HEK293 (cell line): ENCODE results near the gene FASTK.

Experiments used
- HOXC10 ChIP-seq: sonication (generic); formaldehyde crosslinking; IDR thresholded peaks from 2 replicates; pipeline ENCODE4 v1.8.1; 2023; ENCODE audit warnings: mild to moderate bottlenecking, missing genetic modification reagents
- KLF1 ChIP-seq: fragments of 450-650 bp; formaldehyde crosslinking; IDR thresholded peaks from 2 replicates; pipeline ENCODE4 v1.5.1; 2016; ENCODE audit warnings: missing biosample characterization, missing genetic modification characterization
- KLF9 ChIP-seq: fragments of 450-650 bp; formaldehyde crosslinking; IDR thresholded peaks from 2 replicates; pipeline ENCODE4 v1.5.1; 2016; ENCODE audit warnings: missing biosample characterization, missing genetic modification characterization, low read depth
- MZF1 ChIP-seq: fragments of 450-650 bp; formaldehyde crosslinking; IDR thresholded peaks from 2 replicates; pipeline ENCODE4 v1.5.1; 2017; ENCODE audit warnings: missing biosample characterization, missing genetic modification characterization, borderline replicate concordance
- OVOL3 ChIP-seq: fragments of 450-650 bp; formaldehyde crosslinking; IDR thresholded peaks from 2 replicates; pipeline ENCODE4 v1.5.1; 2016; ENCODE audit warnings: missing biosample characterization, missing genetic modification characterization
- SCRT1 ChIP-seq: fragments of 450-650 bp; formaldehyde crosslinking; IDR thresholded peaks from 2 replicates; pipeline ENCODE4 v1.5.1; 2016; ENCODE audit warnings: missing biosample characterization, missing genetic modification characterization, borderline replicate concordance
- SP2 ChIP-seq: fragments of 450-650 bp; formaldehyde crosslinking; IDR thresholded peaks from 2 replicates; pipeline ENCODE4 v1.5.1; 2016; ENCODE audit warnings: missing biosample characterization, missing genetic modification characterization
- SP7 ChIP-seq: fragments of 450-650 bp; formaldehyde crosslinking; IDR thresholded peaks from 2 replicates; pipeline ENCODE4 v1.5.1; 2016; ENCODE audit warnings: missing biosample characterization, missing genetic modification characterization
- WT1 ChIP-seq: fragments of 450-650 bp; formaldehyde crosslinking; IDR thresholded peaks from 2 replicates; pipeline ENCODE4 v1.5.1; 2016; ENCODE audit warnings: missing biosample characterization, missing genetic modification characterization
- ZBTB21 ChIP-seq: fragments of 450-650 bp; formaldehyde crosslinking; IDR thresholded peaks from 2 replicates; pipeline ENCODE4 v1.5.1; 2017; ENCODE audit warnings: missing biosample characterization, missing genetic modification characterization
- ZBTB48 ChIP-seq: fragments of 450-650 bp; formaldehyde crosslinking; IDR thresholded peaks from 2 replicates; pipeline ENCODE4 v1.5.1; 2016; ENCODE audit warnings: missing biosample characterization, missing genetic modification characterization
- ZBTB8A ChIP-seq: fragments of 450-650 bp; formaldehyde crosslinking; IDR thresholded peaks from 2 replicates; pipeline ENCODE4 v1.5.1; 2016; ENCODE audit warnings: missing biosample characterization, missing genetic modification characterization
- ZFHX2 ChIP-seq: fragments of 450-650 bp; formaldehyde crosslinking; conservative IDR thresholded peaks from 2 replicates; pipeline ENCODE4 v1.5.1; 2016; ENCODE audit warnings: missing biosample characterization, missing genetic modification characterization
- ZNF112 ChIP-seq: fragments of 450-650 bp; formaldehyde crosslinking; IDR thresholded peaks from 2 replicates; pipeline ENCODE4 v1.5.0; 2017; ENCODE audit warnings: missing biosample characterization, missing genetic modification characterization
- ZNF132 ChIP-seq: fragments of 450-650 bp; formaldehyde crosslinking; IDR thresholded peaks from 2 replicates; pipeline ENCODE4 v1.5.1; 2017; ENCODE audit warnings: missing biosample characterization, missing genetic modification characterization, borderline replicate concordance
- ZNF140 ChIP-seq: fragments of 450-650 bp; formaldehyde crosslinking; IDR thresholded peaks from 2 replicates; pipeline ENCODE4 v1.5.1; 2016; ENCODE audit warnings: missing biosample characterization, missing genetic modification characterization
- ZNF146 ChIP-seq: fragments of 450-650 bp; formaldehyde crosslinking; IDR thresholded peaks from 2 replicates; pipeline ENCODE4 v1.5.1; 2016; ENCODE audit warnings: missing biosample characterization, missing genetic modification characterization
- ZNF155 ChIP-seq: fragments of 450-650 bp; formaldehyde crosslinking; IDR thresholded peaks from 2 replicates; pipeline ENCODE4 v1.5.1; 2016; ENCODE audit warnings: missing biosample characterization, missing genetic modification characterization
- ZNF211 ChIP-seq: fragments of 450-650 bp; formaldehyde crosslinking; IDR thresholded peaks from 2 replicates; pipeline ENCODE4 v1.5.1; 2016; ENCODE audit warnings: low read depth, missing biosample characterization, missing genetic modification characterization
- ZNF214 ChIP-seq: fragments of 450-650 bp; formaldehyde crosslinking; IDR thresholded peaks from 2 replicates; pipeline ENCODE4 v1.5.1; 2017; ENCODE audit warnings: missing biosample characterization, mild to moderate bottlenecking, missing genetic modification characterization, borderline replicate concordance
- ZNF23 ChIP-seq: fragments of 450-650 bp; formaldehyde crosslinking; IDR thresholded peaks from 2 replicates; pipeline ENCODE4 v1.5.1; 2016; ENCODE audit warnings: missing biosample characterization, missing genetic modification characterization, borderline replicate concordance
- ZNF274 ChIP-seq, 2 experiments: fragments of 200-500 bp in 1 of 2; fragments of 450-650 bp in 1 of 2; sonication (Bioruptor generic) in 1 of 2; formaldehyde crosslinking in 1 of 2; IDR thresholded peaks; 2 replicates each; pipeline versions ENCODE4 v1.5.1 to v1.6.1; 2014 to 2016; ENCODE audit warnings: borderline replicate concordance in 1 of 2, inconsistent platforms in 1 of 2, low read length in 1 of 2, missing biosample characterization in 1 of 2, missing genetic modification characterization in 1 of 2
- ZNF280D ChIP-seq: fragments of 450-650 bp; formaldehyde crosslinking; IDR thresholded peaks from 2 replicates; pipeline ENCODE4 v1.5.1; 2016; ENCODE audit warnings: missing biosample characterization, missing genetic modification characterization
- ZNF324 ChIP-seq: fragments of 450-650 bp; formaldehyde crosslinking; IDR thresholded peaks from 2 replicates; pipeline ENCODE4 v1.5.1; 2016; ENCODE audit warnings: missing biosample characterization, missing genetic modification characterization
- ZNF473 ChIP-seq: fragments of 450-650 bp; formaldehyde crosslinking; IDR thresholded peaks from 2 replicates; pipeline ENCODE4 v1.5.1; 2017; ENCODE audit warnings: missing biosample characterization, missing genetic modification characterization
- ZNF529 ChIP-seq: fragments of 450-650 bp; formaldehyde crosslinking; IDR thresholded peaks from 2 replicates; pipeline ENCODE4 v1.5.1; 2017; ENCODE audit warnings: missing genetic modification characterization, missing biosample characterization; ENCODE audit not compliant: insufficient replicate concordance
- ZNF596 ChIP-seq: fragments of 450-650 bp; IDR thresholded peaks from 2 replicates; pipeline ENCODE4 v1.5.0; 2018; ENCODE audit warnings: missing biosample characterization, mild to moderate bottlenecking, missing genetic modification characterization, moderate library complexity
- ZNF621 ChIP-seq: fragments of 450-650 bp; formaldehyde crosslinking; IDR thresholded peaks from 2 replicates; pipeline ENCODE4 v1.5.1; 2017; ENCODE audit warnings: missing biosample characterization, missing genetic modification characterization
- ZNF654 ChIP-seq: fragments of 450-650 bp; formaldehyde crosslinking; IDR thresholded peaks from 2 replicates; pipeline ENCODE4 v1.5.1; 2016; ENCODE audit warnings: low read depth, missing biosample characterization, missing genetic modification characterization
- ZNF660 ChIP-seq: fragments of 450-650 bp; IDR thresholded peaks from 2 replicates; pipeline ENCODE4 v1.5.1; 2018; ENCODE audit warnings: missing biosample characterization, mild to moderate bottlenecking, missing genetic modification characterization
- ZNF677 ChIP-seq: fragments of 450-650 bp; IDR thresholded peaks from 2 replicates; pipeline ENCODE4 v1.5.0; 2018; ENCODE audit warnings: missing biosample characterization, mild to moderate bottlenecking, missing genetic modification characterization, moderate library complexity
- ZNF776 ChIP-seq: fragments of 450-650 bp; formaldehyde crosslinking; IDR thresholded peaks from 2 replicates; pipeline ENCODE4 v1.5.0; 2017; ENCODE audit warnings: missing biosample characterization, missing genetic modification characterization, borderline replicate concordance
- ZSCAN4 ChIP-seq: fragments of 450-650 bp; formaldehyde crosslinking; IDR thresholded peaks from 2 replicates; pipeline ENCODE4 v1.5.1; 2017; ENCODE audit warnings: missing biosample characterization, missing genetic modification characterization
- TF ChIP-seq, protein P1 (sequence below): fragments of 450-650 bp; formaldehyde crosslinking; IDR thresholded peaks from 2 replicates; pipeline ENCODE4 v1.5.1; 2016; ENCODE audit warnings: missing biosample characterization, missing genetic modification characterization

The FASTK gene

GRCh38 chr7:151123822-151124464 is 43.3 kb upstream of the FASTK start (continued):
- no peak for TF ChIP-seq ZNF155 (tag by site-specific recombination)
- no peak for TF ChIP-seq KLF9
- TF ChIP-seq ZNF473 (tag by site-specific recombination): no peak
- no peak for TF ChIP-seq ZNF274 (IDR thresholded peaks at IDR 0.05; ENCODE audit: low read length)
- no peak for TF ChIP-seq ZNF274 (tag by site-specific recombination; IDR thresholded peaks at IDR 0.05; ENCODE audit: borderline replicate concordance)
- no peak for TF ChIP-seq ZBTB8A (tag by site-specific recombination)
- no peak; the same call in 1 of the 2 replicates for TF ChIP-seq WT1 (tag by site-specific recombination)
- no peak for TF ChIP-seq ZNF596
- TF ChIP-seq ZNF23 (tag by site-specific recombination): no peak
- no peak for TF ChIP-seq ZNF677 (tag by site-specific recombination)
- TF ChIP-seq OVOL3 (tag by site-specific recombination): no peak
- TF ChIP-seq ZNF776 (tag by site-specific recombination): no peak
- TF ChIP-seq HOXC10 (CRISPR knock-in tag): no peak
- TF ChIP-seq ZNF621 (tag by site-specific recombination): no peak
- no peak for TF ChIP-seq ZNF146
- no peak for TF ChIP-seq ZNF280D (tag by site-specific recombination)
- no peak for TF ChIP-seq ZNF132 (tag by site-specific recombination)
- TF ChIP-seq ZSCAN4 (tag by site-specific recombination): no peak
- no peak for TF ChIP-seq ZNF112
- TF ChIP-seq ZNF324 (tag by site-specific recombination): 0 out of 2 replicates have a peak, but pooled peaks have one; percentile 32
- no peak for TF ChIP-seq SCRT1 (tag by site-specific recombination)
- TF ChIP-seq ZNF529 (tag by site-specific recombination): no peak
- 0 out of 2 replicates have a peak, but pooled peaks have one; percentile 39 for TF ChIP-seq ZBTB48 (tag by site-specific recombination)
- no peak for TF ChIP-seq ZBTB21 (tag by site-specific recombination)
- peak; percentile 55; the same call in 1 of the 2 replicates for TF ChIP-seq KLF1 (tag by site-specific recombination)
- TF ChIP-seq ZNF140 (tag by site-specific recombination): no peak
- TF ChIP-seq SP7 (tag by site-specific recombination): 0 out of 2 replicates have a peak, but pooled peaks have one; percentile 24
- no peak for TF ChIP-seq MZF1 (tag by site-specific recombination)
- no peak for TF ChIP-seq ZNF211 (tag by site-specific recombination)
- peak; percentile 84 for TF ChIP-seq ZNF660 (tag by site-specific recombination)
- TF ChIP-seq ZNF214 (tag by site-specific recombination): no peak
- TF ChIP-seq ZNF654 (tag by site-specific recombination): peak; percentile 97
- TF ChIP-seq ZFHX2 (tag by site-specific recombination): no peak
- TF ChIP-seq, protein P1, sequence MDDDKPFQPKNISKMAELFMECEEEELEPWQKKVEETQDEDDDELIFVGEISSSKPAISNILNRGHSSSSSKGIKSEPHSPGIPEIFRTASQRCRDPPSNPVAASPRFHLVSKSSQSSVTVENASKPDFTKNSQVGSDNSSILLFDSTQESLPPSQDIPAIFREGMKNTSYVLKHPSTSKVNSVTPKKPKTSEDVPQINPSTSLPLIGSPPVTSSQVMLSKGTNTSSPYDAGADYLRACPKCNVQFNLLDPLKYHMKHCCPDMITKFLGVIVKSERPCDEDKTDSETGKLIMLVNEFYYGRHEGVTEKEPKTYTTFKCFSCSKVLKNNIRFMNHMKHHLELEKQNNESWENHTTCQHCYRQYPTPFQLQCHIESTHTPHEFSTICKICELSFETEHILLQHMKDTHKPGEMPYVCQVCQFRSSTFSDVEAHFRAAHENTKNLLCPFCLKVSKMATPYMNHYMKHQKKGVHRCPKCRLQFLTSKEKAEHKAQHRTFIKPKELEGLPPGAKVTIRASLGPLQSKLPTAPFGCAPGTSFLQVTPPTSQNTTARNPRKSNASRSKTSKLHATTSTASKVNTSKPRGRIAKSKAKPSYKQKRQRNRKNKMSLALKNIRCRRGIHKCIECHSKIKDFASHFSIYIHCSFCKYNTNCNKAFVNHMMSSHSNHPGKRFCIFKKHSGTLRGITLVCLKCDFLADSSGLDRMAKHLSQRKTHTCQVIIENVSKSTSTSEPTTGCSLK (tag by site-specific recombination): no peak
- no peak for TF ChIP-seq SP2 (tag by site-specific recombination)
